HepG2 (cell line): Measurements from ENCODE around the gene MAN1C1. TPM values are rescaled to one million over a fixed set of nuclear protein-coding genes. Genes with fewer than 3 reads are reported as not detected.

Source experiments
- ATAC-seq: fragments of 200-7000 bp; cut with Tn5 transposase; 3 replicates; pipeline ENCODE4 v1.9.1; 2020; ENCODE audit warnings: mild to moderate bottlenecking, moderate library complexity
- BruUV-seq: library from RNA; stranded (reverse); fragments of 400-500 nt; replicated peaks from 2 replicates; lab custom pipeline; 2021; lab: Mats Ljungman, UMichigan
- CTCF ChIA-PET: fragments of 300-600 bp; formaldehyde crosslinking; extraction: SDS; loops from one replicate; lab custom pipeline; 2021; ENCODE audit warnings: low total read pairs, inconsistent platforms, low intra/inter-chr PET ratio; lab: Yijun Ruan, JAX
- POLR2A ChIA-PET: fragments of 350-600 bp; sonication (Branson Sonifier 250); formaldehyde crosslinking; loops from one replicate; lab custom pipeline; 2020; ENCODE audit warnings: antibody characterized with exemption, inconsistent platforms; lab: Yijun Ruan, JAX
- DNase-seq: peaks from one replicate; pipeline ENCODE4 v3.0.0-alpha.2; 2015; ENCODE audit warnings: low spot score
- FAIRE-seq: peaks from 3 replicates; lab custom pipeline; 2011; peaks lifted over from hg19 to GRCh38; lab: Jason Lieb, UNC
- H2AFZ ChIP-seq: one replicate; pipeline ENCODE4 v1.6.1; 2011; ENCODE audit warnings: low read length, inconsistent platforms
- H3K27ac ChIP-seq: fragments of 300-600 bp; 3 replicates; pipeline ENCODE4 v1.8.0; 2011; ENCODE audit warnings: mixed run types, mild to moderate bottlenecking, mixed read lengths, low read length, inconsistent platforms; ENCODE audit not compliant: insufficient read depth; ENCODE audit errors: extremely low read length
- H3K27me3 ChIP-seq, 2 experiments: fragments of 200-600 bp in 1 of 2; 2 replicates in 1 of 2; 3 replicates in 1 of 2; pipeline versions ENCODE4 v1.6.0 to v1.8.0; 2011; ENCODE audit warnings: low read length in 2 of 2, mild to moderate bottlenecking in 2 of 2, moderate library complexity in 2 of 2, inconsistent platforms in 1 of 2; ENCODE audit not compliant: insufficient read depth in 2 of 2, control insufficient read depth in 1 of 2
- H3K36me3 ChIP-seq, 2 experiments: fragments of 200-600 bp in 1 of 2; replicated peaks in 1 of 2; 2 replicates in 1 of 2; 3 replicates in 1 of 2; pipeline versions ENCODE4 v1.5.1 to v1.8.0; 2011; ENCODE audit warnings: low read length in 2 of 2, inconsistent platforms in 1 of 2; ENCODE audit not compliant: insufficient read depth in 2 of 2, control insufficient read depth in 1 of 2
- H3K4me1 ChIP-seq: 2 replicates; pipeline ENCODE4 v1.5.1; 2012; ENCODE audit warnings: low read length, inconsistent platforms; ENCODE audit not compliant: insufficient read depth
- H3K4me2 ChIP-seq: 2 replicates; pipeline ENCODE4 v1.6.0; 2011; ENCODE audit warnings: low read depth, low read length, inconsistent platforms
- H3K4me3 ChIP-seq, 3 experiments: fragments of 200-600 bp in 1 of 3; sonication (generic), shearing (Covaris generic) in 1 of 3; replicated peaks in 1 of 3; 2 replicates each; pipeline ENCODE4 v1.5.1; 2011 to 2016; ENCODE audit warnings: low read length in 3 of 3, inconsistent platforms in 2 of 3, low read depth in 2 of 3, mild to moderate bottlenecking in 2 of 3, control low read depth in 1 of 3, mixed read lengths in 1 of 3; ENCODE audit not compliant: insufficient read depth in 1 of 3
- H3K79me2 ChIP-seq: one replicate; pipeline ENCODE4 v1.6.1; 2011; ENCODE audit warnings: low read length, inconsistent platforms; ENCODE audit not compliant: insufficient read depth
- H3K9ac ChIP-seq: 2 replicates; pipeline ENCODE4 v1.6.0; 2011; ENCODE audit warnings: mild to moderate bottlenecking, low read depth, low read length, inconsistent platforms; ENCODE audit not compliant: insufficient read depth
- H3K9me3 ChIP-seq: 2 replicates; pipeline ENCODE4 v1.5.1; 2012; ENCODE audit warnings: mild to moderate bottlenecking, low read length
- H4K20me1 ChIP-seq: 2 replicates; pipeline ENCODE4 v1.6.0; 2011; ENCODE audit warnings: inconsistent platforms, mild to moderate bottlenecking, low read length, moderate library complexity; ENCODE audit not compliant: insufficient read depth
- AHR ChIP-seq: IDR thresholded peaks from 2 replicates; pipeline ENCODE4 v1.6.1; 2018; ENCODE audit warnings: missing genetic modification reagents, missing compliant biosample characterization
- CTCF ChIP-seq: sonication (generic); formaldehyde crosslinking; IDR thresholded peaks from 2 replicates; pipeline ENCODE4 v1.5.0; 2020; ENCODE audit warnings: mild to moderate bottlenecking, missing genetic modification reagents, moderate library complexity
- HNF4A ChIP-seq: sonication (generic); formaldehyde crosslinking; IDR thresholded peaks from 2 replicates; pipeline ENCODE4 v1.4.0; 2020; ENCODE audit warnings: missing genetic modification reagents
- NRL ChIP-seq: sonication (generic); formaldehyde crosslinking; IDR thresholded peaks from 2 replicates; pipeline ENCODE4 v1.5.0; 2020; ENCODE audit warnings: missing genetic modification reagents, mild to moderate bottlenecking, moderate library complexity, borderline replicate concordance
- STAG1 ChIP-seq: sonication (generic); formaldehyde crosslinking; IDR thresholded peaks from 2 replicates; pipeline ENCODE4 v1.4.0; 2020; ENCODE audit warnings: missing genetic modification reagents
- ZMYM3 ChIP-seq: sonication (generic); formaldehyde crosslinking; IDR thresholded peaks from 2 replicates; pipeline ENCODE4 v1.5.1; 2020; ENCODE audit warnings: mild to moderate bottlenecking, missing genetic modification reagents
- ZNF333 ChIP-seq: sonication (generic); formaldehyde crosslinking; IDR thresholded peaks from 2 replicates; pipeline ENCODE4 v1.4.0; 2020; ENCODE audit warnings: mild to moderate bottlenecking, missing genetic modification reagents, borderline replicate concordance
- ZNF546 ChIP-seq: sonication (generic); formaldehyde crosslinking; conservative IDR thresholded peaks from 2 replicates; pipeline ENCODE4 v1.8.1; 2023; ENCODE audit warnings: mild to moderate bottlenecking, missing genetic modification reagents
- ZNF598 ChIP-seq: sonication (generic); formaldehyde crosslinking; IDR thresholded peaks from 2 replicates; pipeline ENCODE4 v1.5.1; 2020; ENCODE audit warnings: mild to moderate bottlenecking, missing genetic modification reagents, borderline replicate concordance
- ZNF629 ChIP-seq: sonication (generic); formaldehyde crosslinking; conservative IDR thresholded peaks from 2 replicates; pipeline ENCODE4 v1.5.0; 2020; ENCODE audit warnings: missing genetic modification reagents
- WGBS: methylation state at CpG from one replicate; pipeline ENCODE4 v1.1.6; 2017; ENCODE audit warnings: low lambda C conversion rate; 5-methylcytosine and 5-hydroxymethylcytosine counted together
- in situ Hi-C: cut with HindIII; loops from 2 replicates; pipeline ENCODE4 v1.10.0; 2017; ENCODE audit warnings: low pct_unique_long_range_greater_than_20kb; ENCODE audit not compliant: extremely low pct_ligation_motif_present
- intact Hi-C: fragments of 100-400 bp; cut with micrococcal nuclease; formaldehyde crosslinking; loops from one replicate; pipeline ENCODE4 v1.10.0; 2022; ENCODE audit not compliant: unreplicated experiment
- polyA plus RNA-seq, 8 experiments: library from polyadenylated mRNA; depleted of rRNA in 3 of 8; stranded (reverse) in 7 of 8; unstranded in 1 of 8; fragments of >200 nt; fragmentation: Illumina TruSeq in 4 of 8; extraction: Trizol in 4 of 8; gene quantifications; 2 replicates each; pipeline versions ENCODE4 v1.2.1 to v1.2.3, GENCODE V29; 2011 to 2016; ENCODE audit warnings: low read depth in 4 of 8, missing spikeins in 1 of 8, mixed read lengths in 1 of 8; ENCODE audit not compliant: insufficient read depth in 1 of 8
- total RNA-seq, 5 experiments: library from RNA; depleted of rRNA; stranded (reverse); fragments of >200 nt; fragmentation: Illumina TruSeq; extraction: Trizol; gene quantifications; 2 replicates each; pipeline ENCODE4 v1.2.3, GENCODE V29; 2016; ENCODE audit warnings: low read depth in 1 of 5

The MAN1C1 gene
- total and polyA plus RNA-seq, 2 of the 13 experiments (the other 11 are each of a cell fraction or from before 2014, with no cell fraction given) = 0.18 to 0.49 TPM

DNA sequence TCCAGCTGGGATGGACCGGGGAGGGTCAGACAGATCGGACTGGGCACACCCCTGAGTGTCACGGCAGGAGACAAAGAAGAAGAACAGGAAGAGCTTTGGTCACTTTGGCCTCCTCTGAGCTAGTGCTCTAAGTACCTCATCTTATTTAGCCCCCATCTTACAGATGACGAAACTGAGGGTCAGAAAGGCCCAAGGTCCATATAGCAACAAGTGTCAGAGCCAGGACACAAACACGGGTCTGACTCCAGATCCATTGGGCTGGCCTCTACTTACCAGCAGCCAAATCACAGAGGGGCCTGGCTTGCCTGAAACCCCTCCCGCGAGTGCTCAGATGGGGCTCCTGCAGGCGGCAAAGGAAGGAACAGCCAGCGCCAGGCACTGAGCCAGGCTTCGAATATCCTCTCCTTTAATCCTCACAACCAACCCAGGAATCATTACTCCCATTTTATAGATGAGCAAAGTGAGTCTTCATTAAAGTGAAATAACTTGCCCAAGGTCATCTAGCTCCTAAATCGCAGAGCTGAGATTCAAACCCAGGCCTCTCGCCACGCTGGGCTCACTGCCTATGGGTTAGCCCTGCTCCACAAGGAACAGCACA is 157.7 kb downstream of the MAN1C1 start:
- peak overlapping the region in 1 of 3 experiments; percentile 27; a peak in 1 of 6 replicates for H3K4me3 ChIP-seq
- ChIA-PET POLR2A (interaction anchor here (1.2 to 1.7 kb wide), 3 partner anchors 25 to 46 kb away, joined by 3 to 7 read pairs (median 4); partner anchors contain the start of gene MTFR1L), CTCF (interaction anchor here (1.2 kb wide), 1 partner anchor 16 kb away, joined by 3 read pairs; no protein-coding TSS in a partner anchor)
- no peaks in the 10 kb centered on the region for H3K79me2 ChIP-seq
- no TSS peak for BruUV-seq
- H2AFZ ChIP-seq = no peak overlapping the region
- no peak for FAIRE-seq
- H4K20me1 ChIP-seq = no peaks in the 10 kb centered on the region
- H3K27me3 ChIP-seq = peaks cover 7 to 41% of the 10 kb centered on the region in 2 experiments
- H3K9ac ChIP-seq = no peak overlapping the region
- H3K9me3 ChIP-seq = no peaks in the 10 kb centered on the region
- no peak for DNase-seq
- intact Hi-C loops = loop anchor here (10.0 kb wide), 1 partner anchor 80 kb away; no protein-coding TSS in a partner anchor
- peaks cover 63% of the 10 kb centered on the region for H3K4me1 ChIP-seq
- in situ Hi-C loops = no loop called here
- no peak for ATAC-seq
- H3K27ac ChIP-seq = peak overlapping the region; percentile 28
- peak overlapping the region; percentile 93 for H3K4me2 ChIP-seq
- H3K36me3 ChIP-seq = no peaks in the 10 kb centered on the region
- TF ChIP-seq HNF4A (CRISPR knock-in tag) = 0 out of 2 replicates have a peak, but pooled peaks have one; percentile 4
- no peak for TF ChIP-seq ZNF333 (CRISPR knock-in tag)
- TF ChIP-seq ZMYM3 (CRISPR knock-in tag) = 0 out of 2 replicates have a peak, but pooled peaks have one; percentile 41
- TF ChIP-seq ZNF629 = peak; percentile 89
- 34% methylated on average over 9 of the region's 13 CpGs for WGBS

DNA sequence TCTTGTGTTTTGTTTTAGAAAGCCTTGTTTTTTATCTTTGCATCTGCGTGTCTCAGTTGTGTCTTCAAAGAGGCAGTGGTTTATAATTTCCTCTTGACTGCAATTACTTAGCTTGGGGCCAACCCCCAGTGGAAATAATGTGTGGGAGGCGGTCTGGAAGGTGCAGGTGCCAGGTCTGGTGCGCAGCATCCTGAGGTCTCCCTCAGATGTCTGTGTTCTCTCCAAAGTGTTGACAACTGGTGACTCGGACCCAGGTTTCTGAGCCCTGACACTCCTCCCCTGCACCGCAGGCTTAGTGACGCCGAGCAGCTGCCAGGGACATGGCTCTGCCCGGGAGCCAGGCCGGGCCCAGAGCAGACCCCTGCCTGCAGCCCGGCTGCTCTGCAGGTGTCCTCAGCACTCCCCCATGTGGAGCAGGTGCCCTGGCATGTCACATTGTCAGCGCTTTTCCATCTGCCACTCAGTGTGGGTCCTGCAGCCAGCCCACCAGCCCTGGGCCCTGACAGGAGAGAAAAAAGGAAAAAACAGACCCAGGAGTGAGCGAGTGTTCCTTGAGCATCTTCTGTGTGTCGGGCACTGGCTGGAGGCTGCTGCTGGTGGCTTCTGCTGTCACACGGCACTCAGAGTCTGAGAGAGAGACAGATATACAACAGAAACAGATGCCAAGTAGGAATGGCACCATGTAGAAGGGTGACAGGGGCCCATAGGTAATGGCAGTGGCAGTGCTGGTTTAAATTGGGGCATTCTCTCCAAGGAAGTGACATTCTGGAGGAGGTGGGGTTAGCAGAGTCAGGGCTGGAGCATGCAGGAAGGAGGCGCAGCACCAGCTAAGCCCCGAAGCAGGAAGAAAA is 158.6 kb downstream of the MAN1C1 start:
- ATAC-seq = peak; percentile 24
- no peak for FAIRE-seq
- intact Hi-C loops = loop anchor here (10.0 kb wide), 1 partner anchor 80 kb away; no protein-coding TSS in a partner anchor
- Histone ChIP-seq H3K79me2 (no peaks in the 10 kb centered on the region), H2AFZ (no peak overlapping the region), H3K4me1 (peaks cover 62% of the 10 kb centered on the region), H3K9me3 (no peaks in the 10 kb centered on the region), H3K9ac (no peak overlapping the region), H3K36me3 (no peaks in the 10 kb centered on the region), H3K27me3 (peaks cover 3 to 35% of the 10 kb centered on the region in 2 experiments), H4K20me1 (no peaks in the 10 kb centered on the region), H3K4me2 (peak overlapping the region; percentile 93), H3K27ac (no peak overlapping the region), H3K4me3 (peak overlapping the region in 1 of 3 experiments; percentile 4; a peak in 1 of 6 replicates)
- 23% methylated on average over 10 of the region's 16 CpGs for WGBS
- CTCF ChIA-PET = interaction anchor here (1.2 kb wide), 1 partner anchor 16 kb away, joined by 3 read pairs; no protein-coding TSS in a partner anchor
- no TSS peak for BruUV-seq
- no peak for DNase-seq
- POLR2A ChIA-PET = interaction anchor here (1.2 kb wide), 1 partner anchor 24 kb away, joined by 3 read pairs; no protein-coding TSS in a partner anchor
- in situ Hi-C loops = no loop called here
- TF ChIP-seq STAG1 (peak; percentile 28; the same call in 1 of the 2 replicates), AHR (no peak), CTCF (CRISPR knock-in tag) (peak; percentile 41; the same call in 1 of the 2 replicates), NRL (CRISPR knock-in tag) (peak; percentile 36; the same call in 1 of the 2 replicates), ZNF598 (CRISPR knock-in tag) (0 out of 2 replicates have a peak, but pooled peaks have one; percentile 52), ZNF546 (no peak)
